ENCODE results near the gene MRPL23.

Gene MRPL23

GRCh38 chr11:1959786-1960185 lies 12.7 kb downstream of the MRPL23 start:
- no peak for DNase-seq

DNA sequence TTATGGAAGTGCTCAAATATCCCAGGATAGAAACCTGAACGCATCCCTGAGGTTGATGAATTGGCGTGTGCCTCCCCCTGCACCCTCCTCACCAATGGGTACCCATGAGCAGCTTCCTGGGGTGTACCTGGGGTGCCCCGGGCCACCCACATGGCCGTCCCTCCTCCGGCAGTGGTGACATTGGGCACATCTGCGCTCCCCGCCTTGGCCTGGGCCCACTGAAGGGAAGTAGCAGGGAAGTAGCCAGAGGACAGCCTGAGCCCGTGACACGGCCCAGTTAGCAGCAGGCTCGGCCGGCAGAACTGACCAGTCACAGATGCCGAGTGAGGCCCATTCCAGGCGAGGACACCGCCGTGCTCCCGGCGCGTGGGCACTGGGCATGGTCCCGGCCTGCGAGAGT lies 16.7 kb downstream of the MRPL23 start:
- no peak for DNase-seq

GRCh38 chr11:1964348-1964747 lies 17.2 kb downstream of the MRPL23 start:
- DNase-seq: no peak

- no peak for DNase-seq
Observed at GRCh38 chr11:1964955-1965354, 17.8 kb downstream of the MRPL23 start.

- no peak for DNase-seq
Observed at GRCh38 chr11:1966531-1966930, 19.4 kb downstream of the MRPL23 start.

DNA sequence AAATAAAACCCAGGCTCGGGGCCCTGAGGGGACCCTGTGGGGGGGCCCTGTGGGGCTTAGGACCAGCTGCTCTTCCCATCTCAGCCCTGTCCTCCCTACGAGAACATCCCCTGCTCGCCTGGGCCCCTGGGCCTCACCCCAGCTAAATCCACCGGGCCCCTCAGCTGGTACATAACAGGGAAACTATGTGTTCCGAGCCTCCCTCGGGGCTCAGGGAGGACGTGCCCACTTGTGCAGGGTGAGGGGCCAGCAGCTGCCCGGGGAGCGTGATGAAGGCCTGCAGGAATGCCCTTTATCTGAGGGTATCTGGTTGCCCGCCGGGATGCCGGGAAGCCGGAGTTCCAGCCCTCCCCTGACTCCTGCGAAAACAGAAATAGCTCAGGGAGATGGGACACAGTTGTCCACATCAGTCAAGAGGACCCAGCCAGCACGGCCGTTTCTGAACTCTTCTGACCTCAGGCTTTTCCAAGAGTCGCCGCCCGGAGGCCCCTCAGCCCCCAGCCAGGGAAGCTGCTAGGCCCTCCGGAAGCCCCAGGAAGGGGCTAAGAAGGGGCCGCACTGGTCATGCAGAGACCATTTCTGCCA lies 20.6 kb downstream of the MRPL23 start:
- no peak for DNase-seq

DNA sequence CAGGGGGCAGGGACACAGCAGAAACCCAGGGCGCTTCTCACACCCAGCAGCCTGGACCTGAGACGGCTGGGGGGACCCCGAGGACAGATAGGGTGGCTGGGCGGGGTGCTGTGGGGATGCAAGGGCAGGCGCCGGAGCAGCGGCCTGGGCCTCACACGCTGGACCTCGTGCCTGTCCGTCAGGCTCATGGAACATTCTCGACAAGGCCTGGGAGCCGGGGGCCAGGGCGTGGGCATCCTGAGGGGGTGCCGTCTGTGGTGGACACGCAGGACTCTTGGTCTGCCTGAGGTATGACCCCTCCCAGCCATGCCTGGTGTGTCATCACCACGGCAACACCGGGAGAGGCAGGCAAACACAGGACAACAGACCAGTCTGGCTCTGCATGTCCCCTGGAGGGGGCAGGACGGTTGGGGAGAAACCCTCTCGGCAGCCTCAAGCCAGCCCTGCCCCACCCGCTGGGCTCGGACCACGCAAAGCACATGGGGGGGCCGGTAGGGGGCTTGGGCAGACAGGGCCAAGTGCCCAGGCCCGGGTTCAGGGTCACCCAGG lies 21.4 kb downstream of the MRPL23 start:
- DNase-seq: no peak

GRCh38 chr11:1969035-1969434 lies 21.9 kb downstream of the MRPL23 start:
- no peak for DNase-seq

- no peak for DNase-seq
Observed at GRCh38 chr11:1969776-1970175, 22.6 kb downstream of the MRPL23 start.

DNA sequence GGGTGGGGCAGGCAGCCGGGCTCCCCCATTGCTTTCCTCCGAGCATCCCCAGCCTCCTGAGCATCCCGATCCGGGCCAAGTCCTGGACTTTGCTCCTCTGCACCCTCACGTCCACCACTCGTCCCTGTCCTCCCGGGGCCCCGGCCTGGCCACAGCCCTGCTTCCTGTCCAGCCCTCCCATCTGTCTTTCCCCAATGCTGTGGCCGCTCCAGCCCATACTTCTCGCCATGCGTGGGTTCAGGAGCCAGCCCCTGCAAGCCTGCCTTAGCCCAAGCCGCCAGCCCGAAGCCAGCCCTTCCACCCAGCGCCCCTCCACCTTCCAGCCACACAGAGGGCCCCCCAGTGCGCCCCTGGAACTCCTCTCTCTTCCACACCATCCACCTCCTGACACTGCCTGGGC lies 23.8 kb downstream of the MRPL23 start:
- DNase-seq: no peak

GRCh38 chr11:1975185-1975584 lies 28.1 kb downstream of the MRPL23 start:
- DNase-seq: no peak

DNA sequence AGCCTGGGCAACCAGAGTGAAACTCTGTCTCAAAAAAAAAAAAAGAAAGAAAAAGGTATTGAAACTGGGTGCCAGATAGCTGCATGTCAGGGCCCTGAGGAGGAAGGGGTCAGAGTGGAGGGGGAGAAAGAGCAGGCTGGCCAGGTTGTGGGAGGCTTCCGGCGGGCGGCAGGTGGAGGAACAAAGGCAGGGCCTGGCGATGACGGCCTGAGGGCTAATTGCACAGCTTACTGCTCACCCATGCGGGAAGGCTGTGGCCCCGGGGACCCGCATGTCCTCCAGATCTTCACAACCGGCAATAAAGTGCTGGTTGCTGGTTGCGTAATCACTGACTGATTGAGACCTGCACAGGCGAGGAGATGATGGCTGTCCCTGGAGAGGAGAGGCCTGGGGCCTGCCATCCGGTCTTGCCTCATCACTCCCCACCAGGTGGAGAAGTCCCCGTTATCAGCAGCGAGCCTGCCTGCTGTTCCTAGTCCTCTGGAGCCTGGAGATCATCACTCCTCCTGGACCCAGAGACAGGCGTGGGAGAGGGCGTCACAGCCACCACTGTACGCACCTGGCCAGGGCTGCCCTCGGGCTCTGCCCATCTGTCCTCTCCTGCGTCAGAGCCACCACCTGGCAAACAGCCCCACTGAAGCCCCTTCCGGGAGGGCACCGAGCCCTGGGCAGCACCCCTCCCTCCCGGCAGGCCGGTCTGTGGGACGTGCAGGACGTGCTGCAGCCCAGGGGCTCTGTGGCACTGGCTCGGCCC lies 31.8 kb downstream of the MRPL23 start:
- no peak for DNase-seq

GRCh38 chr11:1979607-1980006 lies 32.5 kb downstream of the MRPL23 start:
- no peak for DNase-seq

- DNase-seq: no peak
Observed at GRCh38 chr11:1982873-1983600, 35.9 kb downstream of the MRPL23 start.

DNA sequence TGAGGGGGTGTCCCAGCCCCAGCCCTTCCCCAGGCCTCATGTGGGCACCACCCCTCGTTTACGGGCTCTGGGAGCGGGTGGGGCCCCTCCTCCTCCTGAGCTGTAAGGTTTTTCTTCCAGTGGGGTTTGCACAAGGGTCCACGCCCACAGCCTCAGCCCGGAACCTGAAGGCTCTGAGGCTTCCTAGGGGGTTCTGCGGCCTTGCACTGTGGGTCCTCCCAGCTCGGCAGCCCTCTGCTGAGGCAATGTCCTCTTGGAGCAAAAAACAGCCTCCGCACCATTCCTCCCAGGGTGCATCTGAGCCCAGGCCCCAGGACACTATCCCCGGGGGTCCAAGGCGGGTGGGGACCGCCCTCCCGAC lies 36.4 kb downstream of the MRPL23 start:
- DNase-seq: no peak

DNA sequence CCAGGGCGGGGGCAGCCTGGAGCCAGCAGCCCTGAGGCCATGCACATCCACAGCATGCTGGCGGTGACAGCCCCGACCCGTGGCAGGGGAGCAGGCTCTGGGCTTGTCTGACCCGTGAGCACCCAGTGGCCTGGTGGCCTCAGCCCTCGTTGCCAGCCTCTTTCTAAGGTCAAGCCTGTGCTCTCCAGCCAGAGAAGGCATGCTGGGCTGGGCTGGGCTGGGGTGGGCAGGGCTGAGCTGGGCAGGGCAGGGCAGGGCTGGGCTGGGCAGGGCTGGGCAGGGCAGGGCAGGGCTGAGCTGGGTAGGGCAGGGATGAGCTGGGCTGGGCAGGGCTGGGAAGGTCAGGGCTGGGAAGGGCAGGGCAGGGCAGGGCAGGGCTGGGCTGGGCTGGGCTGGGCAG lies 39.9 kb downstream of the MRPL23 start:
- no peak for DNase-seq

DNA sequence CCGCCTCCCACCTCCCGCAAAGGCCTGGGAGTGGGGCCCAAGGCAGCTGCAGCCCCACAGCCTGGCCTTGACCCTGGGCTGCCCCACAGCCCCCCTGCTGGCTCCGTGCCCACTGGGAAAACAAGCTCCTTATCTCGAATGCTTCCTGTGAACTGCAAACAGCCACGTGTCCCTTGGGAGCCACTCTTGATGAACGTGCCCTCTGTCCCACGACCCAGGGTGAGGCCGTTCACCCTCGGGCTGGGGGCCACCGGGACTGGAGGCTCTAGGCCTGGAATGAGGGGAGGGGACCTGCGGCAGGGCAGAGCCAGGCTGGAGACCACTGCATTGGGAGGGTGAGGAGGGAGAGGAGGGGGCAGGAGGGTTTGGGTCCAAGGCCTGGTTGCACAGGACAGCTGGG lies 41.0 kb downstream of the MRPL23 start:
- DNase-seq: no peak

- DNase-seq: no peak
Observed at GRCh38 chr11:1988667-1989317, 41.7 kb downstream of the MRPL23 start.

DNA sequence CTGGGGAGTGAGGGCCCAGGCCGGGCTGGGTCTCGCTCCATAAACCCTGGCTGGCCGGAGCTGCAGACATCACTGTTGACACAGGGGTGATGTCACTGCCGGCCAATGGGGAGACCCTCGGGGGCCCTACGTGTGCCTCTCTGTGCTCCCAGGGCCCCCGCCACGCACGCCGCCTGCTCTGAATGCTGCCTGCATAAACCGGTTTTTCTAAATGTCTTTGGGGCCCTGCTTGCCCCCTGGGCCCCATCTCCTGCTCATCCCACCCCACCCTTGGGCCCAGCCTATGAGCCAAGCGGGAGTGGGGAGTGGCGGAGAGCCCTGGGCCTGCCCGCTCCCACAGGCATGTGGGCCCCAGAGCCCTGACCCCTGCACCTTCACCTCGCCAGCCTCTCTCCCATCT lies 42.8 kb downstream of the MRPL23 start:
- DNase-seq: no peak

DNA sequence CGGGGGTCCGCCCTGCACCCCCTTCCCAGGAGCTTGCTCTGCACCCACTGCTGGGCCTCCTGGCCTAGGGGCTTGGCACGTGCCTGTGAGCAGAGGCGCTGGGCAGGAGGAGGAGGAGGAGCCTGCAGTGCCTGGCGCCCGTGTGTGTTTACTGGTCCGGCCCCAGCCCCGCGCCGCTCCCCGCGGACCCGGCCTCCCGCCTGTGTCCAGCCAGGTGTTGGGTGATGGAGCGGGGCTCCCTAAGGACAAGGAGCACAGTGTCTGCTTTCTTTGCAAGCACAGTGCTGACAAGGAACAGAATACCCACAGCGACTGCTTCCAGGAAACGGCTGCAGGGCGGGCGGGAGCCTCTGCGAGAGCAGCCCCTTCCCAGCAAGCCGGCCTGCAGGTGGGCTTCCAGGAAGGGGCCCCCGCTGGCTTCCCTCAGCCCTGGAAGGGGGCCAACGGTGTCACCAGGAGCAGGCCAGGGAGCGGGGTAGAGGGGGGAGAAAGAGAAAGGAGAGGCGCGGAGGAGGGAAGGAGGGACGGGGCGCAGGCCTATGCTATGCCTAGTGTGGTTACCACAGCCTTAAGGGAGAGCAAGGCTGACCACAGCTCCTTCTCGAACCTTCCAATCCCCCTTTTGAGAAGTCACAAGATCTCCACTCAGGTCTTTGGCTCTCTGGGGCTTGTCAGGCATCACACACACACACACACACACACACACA lies 43.9 kb downstream of the MRPL23 start:
- DNase-seq: no peak

DNA sequence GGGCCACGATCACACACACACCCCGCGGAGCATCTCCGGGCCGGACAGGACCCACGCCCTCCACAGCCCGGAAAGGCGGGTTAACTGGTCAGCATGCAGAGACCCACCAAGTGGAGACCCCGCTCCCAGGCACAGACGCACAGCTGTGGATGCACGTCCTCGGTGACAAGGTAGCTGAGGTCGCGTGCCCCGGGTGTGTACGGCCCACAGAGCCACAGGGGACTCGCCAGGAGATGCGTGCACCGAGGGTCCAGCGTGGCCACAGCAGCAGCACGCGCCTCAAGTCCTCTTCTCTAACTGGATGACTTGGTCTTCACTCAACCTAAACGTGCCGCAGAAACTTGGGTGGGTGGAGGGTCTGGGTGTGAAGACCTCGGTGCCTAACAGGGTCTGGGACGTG lies 45.0 kb downstream of the MRPL23 start:
- no peak for DNase-seq

GRCh38 chr11:1994121-1994520 lies 47.0 kb downstream of the MRPL23 start:
- DNase-seq: no peak

GRCh38 chr11:1997755-1998154 lies 50.6 kb downstream of the MRPL23 start, which contains the start of gene H19:
TSS of gene H19 (minus strand) at chr11:1997842.
- no peak for DNase-seq

Measured in stimulated activated CD4-positive, alpha-beta T cell treated with anti-CD3 and anti-CD28 coated beads, Interleukin-2, amount 100 ng/mL, for 24 hours (primary cell).